C4-2B (cell line): Measurements from ENCODE around the gene HRH2.
"Not testable (repeated sequence)": the region's sequence is repeated elsewhere in the genome, so short reads cannot be mapped to it uniquely, and the experiment has no call there.

Experiments
- H3K27ac ChIP-seq: fragments of 450-650 bp; 2 replicates; pipeline ENCODE4 v1.5.1; 2017
- ZFX ChIP-seq: fragments of 450-650 bp; IDR thresholded peaks from 2 replicates; pipeline ENCODE4 v1.6.1; 2017
- TF ChIP-seq, protein P1 (sequence below): fragments of 450-650 bp; conservative IDR thresholded peaks from 2 replicates; pipeline ENCODE4 v1.5.1; 2017; ENCODE audit warnings: mild to moderate bottlenecking

The HRH2 gene

DNA sequence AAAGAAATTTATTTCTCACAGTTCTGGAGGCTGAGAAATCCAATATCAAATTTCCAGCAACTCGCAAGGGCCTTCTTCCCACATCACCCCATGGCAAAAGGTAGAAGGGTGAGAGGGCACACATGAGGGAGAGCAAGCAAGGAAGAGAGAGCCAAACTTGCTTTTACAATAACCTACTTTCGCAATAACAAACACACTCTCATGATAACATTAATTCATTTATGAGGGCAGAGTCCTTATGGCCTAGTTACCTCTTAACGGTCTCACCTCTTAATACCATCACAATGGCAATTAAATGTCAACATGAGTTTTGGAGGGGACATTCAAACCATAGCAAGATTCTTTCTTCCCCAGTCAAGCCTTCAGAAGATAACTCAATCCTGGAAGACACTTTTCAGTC is 11.6 kb upstream of the HRH2 start:
- H3K27ac ChIP-seq = no peak overlapping the region
- no peak for TF ChIP-seq ZFX
- TF ChIP-seq, protein P1, sequence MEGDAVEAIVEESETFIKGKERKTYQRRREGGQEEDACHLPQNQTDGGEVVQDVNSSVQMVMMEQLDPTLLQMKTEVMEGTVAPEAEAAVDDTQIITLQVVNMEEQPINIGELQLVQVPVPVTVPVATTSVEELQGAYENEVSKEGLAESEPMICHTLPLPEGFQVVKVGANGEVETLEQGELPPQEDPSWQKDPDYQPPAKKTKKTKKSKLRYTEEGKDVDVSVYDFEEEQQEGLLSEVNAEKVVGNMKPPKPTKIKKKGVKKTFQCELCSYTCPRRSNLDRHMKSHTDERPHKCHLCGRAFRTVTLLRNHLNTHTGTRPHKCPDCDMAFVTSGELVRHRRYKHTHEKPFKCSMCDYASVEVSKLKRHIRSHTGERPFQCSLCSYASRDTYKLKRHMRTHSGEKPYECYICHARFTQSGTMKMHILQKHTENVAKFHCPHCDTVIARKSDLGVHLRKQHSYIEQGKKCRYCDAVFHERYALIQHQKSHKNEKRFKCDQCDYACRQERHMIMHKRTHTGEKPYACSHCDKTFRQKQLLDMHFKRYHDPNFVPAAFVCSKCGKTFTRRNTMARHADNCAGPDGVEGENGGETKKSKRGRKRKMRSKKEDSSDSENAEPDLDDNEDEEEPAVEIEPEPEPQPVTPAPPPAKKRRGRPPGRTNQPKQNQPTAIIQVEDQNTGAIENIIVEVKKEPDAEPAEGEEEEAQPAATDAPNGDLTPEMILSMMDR = no peak

DNA sequence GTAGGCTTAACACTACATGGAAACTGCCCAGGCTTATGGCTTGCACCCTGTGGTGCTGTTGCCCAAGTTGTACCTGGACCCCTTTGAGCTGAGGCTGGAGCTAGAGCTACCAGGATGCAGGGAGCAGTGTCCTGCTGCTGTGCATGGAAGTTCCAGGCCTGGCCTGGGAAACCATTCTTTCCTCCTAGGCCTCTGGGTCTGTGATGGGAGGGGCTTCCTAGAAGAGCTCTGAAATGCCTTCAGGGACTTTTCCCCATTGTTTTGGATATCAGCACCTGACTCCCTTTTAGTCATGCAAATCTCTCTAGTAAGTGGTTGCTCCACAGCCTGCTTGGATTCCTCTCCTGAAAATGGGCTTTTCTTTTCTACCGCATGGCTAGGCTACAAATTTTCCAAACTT is 7.9 kb upstream of the HRH2 start:
- H3K27ac ChIP-seq = no peak overlapping the region
- no peak for TF ChIP-seq ZFX
- TF ChIP-seq, protein P1 = no peak

DNA sequence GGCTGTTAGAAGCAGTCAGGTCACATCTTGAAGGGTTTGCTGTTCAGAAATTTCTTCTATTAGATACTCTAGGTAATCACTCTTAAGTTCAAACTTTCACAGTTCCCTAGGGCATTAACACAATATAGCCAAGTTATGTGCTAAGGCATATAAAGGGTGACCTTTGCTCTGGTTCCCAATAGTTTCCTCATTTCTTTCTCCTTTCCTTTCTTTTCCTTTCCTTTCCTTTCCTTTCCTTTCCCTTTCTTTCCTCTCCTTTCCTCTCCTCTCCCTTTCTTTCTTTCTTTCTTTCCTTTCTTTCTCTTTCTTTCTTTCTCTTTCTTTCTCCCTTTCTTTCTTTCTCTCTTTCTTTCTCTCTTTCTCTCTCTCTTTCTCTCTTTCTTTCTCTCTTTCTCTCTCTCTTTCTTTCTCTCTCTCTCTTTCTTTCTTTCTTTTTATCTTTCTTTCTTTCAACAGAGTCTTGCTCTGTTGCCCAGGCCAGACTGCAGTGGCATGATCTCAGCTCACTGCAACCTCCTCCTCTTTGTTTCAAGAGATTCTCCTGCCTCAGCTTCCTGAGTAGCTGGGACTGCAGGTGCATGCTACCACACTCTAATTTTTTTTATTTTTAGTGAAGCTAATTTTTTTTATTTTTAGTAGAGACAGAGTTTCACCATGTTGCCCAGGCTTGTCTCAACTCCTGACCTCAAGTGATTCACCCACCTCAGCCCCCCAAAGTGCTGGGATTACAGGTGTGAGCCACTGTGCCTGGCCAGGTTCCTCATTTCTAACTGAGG is 7.3 kb upstream of the HRH2 start:
- H3K27ac ChIP-seq = not testable (repeated sequence)

DNA sequence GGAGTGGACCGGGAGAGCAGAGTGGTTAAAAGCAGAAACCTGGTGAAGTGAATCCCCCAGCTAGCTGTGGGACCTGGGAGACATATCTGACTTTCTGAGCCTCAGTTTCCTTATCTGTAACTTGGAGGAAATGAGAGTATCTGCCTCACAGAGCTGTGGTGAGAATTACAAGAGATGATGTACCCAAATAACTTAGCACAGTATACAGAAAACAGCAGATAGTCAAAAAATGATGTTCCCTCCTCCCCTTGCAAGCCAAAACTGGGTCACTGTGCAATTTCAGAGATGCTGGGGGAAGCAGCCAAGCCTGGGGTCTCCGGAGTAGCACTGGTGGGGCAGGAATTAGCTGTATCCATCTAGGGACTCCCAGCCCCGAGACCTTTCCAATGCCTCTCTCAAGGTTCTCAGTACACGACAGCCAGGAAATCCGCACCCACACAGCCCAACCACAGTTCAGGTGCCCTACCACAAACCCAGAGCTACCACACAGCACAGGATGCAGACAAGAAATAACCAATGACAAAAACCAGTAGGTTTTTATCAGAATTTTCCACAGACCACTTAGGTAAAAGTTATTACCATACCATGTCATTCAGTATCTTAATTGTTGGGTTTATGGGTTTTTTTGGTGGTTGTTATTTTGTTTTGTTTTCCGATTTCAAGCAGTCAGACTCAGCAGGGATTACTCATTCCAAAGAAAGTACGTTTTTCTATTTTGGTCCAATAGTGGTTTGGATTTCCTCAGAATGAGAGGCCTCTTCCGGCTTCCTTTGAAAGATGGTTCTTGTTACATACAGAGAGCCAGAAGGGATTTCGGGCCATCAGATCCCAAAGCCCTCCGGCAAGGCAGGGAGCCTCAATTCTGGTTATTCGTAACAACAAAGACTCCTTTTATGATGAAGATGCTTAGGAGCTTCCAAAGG is 4.9 kb upstream of the HRH2 start:
- no peak overlapping the region for H3K27ac ChIP-seq
- TF ChIP-seq ZFX = no peak
- TF ChIP-seq, protein P1 = no peak

DNA sequence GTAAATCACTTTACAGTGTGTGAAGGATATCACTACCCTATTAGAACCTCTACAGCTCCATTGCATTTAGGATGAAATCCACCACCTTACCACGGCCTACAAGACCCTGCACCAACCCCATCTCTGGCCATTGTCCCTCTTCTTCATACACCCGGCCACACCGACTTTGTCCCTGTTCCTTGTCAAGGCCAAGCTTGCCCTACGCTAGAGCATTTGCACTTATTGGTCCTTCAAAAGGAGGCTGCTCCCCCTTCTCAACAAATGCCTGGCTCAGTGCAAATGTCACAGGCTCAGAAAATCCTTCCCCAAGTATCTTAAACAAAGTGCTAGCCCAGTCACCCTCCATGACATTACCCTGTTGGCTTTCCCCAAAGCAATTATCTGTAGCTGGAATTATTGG is 4.1 kb upstream of the HRH2 start:
- TF ChIP-seq, protein P1 = no peak
- TF ChIP-seq ZFX = no peak
- H3K27ac ChIP-seq = no peak overlapping the region

DNA sequence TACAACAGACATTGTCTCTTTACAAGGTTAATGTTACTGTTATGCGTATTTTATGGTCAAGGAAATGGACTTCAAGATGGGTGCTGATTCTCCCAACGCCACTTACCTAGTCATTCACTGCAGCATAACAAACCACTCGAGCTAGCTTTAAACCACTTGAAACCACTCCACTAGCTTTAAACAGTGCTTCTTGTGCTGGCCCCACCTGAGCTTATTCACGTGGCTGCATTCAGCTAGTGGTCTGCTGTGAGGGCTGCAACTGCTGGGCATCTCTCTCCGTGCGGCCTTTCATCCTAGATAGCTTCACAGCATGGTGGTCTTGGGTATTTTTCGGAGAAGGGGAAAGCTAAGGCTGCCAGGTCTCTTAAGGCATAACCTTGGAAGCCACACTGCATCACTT is 3.5 kb upstream of the HRH2 start:
- H3K27ac ChIP-seq = no peak overlapping the region
- TF ChIP-seq, protein P1 = no peak
- no peak for TF ChIP-seq ZFX

DNA sequence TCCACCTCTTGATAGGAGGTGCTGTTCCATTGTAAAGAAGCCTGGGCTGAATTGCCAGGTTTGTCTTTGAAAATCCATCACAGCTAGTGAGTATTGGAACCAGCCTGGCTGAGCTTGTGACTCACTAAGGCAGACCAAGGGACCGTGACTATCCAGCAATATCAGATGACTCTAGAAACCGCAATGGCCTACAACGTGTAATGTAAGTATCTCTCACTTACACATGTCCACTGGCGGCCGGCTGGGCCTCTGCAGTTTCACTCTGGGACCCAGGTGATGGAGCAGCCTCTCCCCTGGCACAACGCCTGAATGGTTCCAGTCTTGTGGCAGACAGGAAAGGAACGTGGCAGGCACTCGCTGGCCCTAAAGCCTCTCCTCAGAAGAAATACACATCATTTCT is 3.1 kb upstream of the HRH2 start:
- TF ChIP-seq ZFX = no peak
- TF ChIP-seq, protein P1 = no peak
- H3K27ac ChIP-seq = no peak overlapping the region

DNA sequence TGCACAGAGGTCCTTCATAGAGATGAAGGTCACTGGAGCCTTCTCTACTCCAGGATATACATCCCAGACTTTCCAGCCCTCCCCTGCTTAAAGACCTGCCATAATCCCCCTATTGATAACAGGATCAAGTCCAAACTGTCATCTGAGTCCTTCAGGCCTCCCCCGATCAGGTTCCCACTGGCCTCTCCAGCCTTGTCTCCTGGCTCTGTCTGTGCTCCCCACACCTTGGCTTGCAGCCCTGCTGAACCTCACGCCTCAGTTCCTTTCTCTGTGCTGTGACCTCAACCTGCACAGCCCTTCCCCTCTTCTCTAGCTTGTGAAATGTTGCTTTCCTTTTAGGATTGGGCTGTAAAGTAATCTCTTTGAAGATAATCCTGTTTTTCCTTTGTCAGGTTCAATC is 2.5 kb upstream of the HRH2 start:
- TF ChIP-seq ZFX = no peak
- TF ChIP-seq, protein P1 = no peak
- H3K27ac ChIP-seq = no peak overlapping the region
